Retinal pigment epithelial cell (primary cell): Measurements from ENCODE around the gene MAML1.

Source experiments
- DNase-seq: peaks from one replicate; pipeline ENCODE4 v3.0.0-alpha.2; 2010; ENCODE audit warnings: low read depth
- H3K4me3 ChIP-seq: 2 replicates; pipeline ENCODE4 v1.5.1; 2011; ENCODE audit warnings: mild to moderate bottlenecking, low read length, control low read depth, moderate library complexity
- CTCF ChIP-seq: conservative IDR thresholded peaks from 2 replicates; pipeline ENCODE4 v1.5.1; 2011; ENCODE audit warnings: low read depth, low read length, control low read depth, inconsistent platforms

The MAML1 gene

DNA sequence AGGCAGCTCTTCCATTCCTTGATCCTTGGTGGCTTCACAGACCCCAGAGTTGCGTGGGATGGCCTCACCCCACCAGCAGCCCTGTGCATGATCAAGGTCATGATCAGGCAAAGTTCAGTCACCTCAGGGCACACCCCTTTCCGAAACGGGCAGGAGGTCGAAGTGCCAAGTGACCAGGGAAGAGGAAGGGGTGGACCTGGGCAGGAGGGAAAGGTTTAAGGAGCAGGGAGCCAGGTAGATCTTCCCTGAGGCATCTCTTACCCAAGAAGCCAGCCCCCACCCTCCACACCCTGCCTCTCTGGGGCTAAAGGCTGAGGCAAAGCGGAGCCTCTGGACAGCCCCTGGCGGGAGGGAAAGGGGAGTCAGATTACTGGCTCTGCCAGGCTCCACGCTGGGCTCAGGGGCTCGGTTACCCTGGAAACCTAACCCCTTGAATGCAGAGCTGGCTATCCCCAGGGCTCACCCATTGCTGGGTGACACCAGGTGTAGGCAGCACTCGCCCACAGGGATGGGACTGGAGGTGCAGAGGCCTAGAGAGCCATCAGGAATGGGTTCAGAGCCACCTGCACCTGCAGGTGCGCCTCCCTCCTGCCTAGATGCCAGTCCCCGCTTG, 70.4 kb downstream of the MAML1 start:
- no peak overlapping the region for H3K4me3 ChIP-seq
- no peak for DNase-seq
- TF ChIP-seq CTCF, result peak; percentile 1

GRCh38 chr5:179803651-179804554, 71.3 kb downstream of the MAML1 start:
- no peak for TF ChIP-seq CTCF
- H3K4me3 ChIP-seq, result peak overlapping the region; percentile 8
- no peak for DNase-seq

DNA sequence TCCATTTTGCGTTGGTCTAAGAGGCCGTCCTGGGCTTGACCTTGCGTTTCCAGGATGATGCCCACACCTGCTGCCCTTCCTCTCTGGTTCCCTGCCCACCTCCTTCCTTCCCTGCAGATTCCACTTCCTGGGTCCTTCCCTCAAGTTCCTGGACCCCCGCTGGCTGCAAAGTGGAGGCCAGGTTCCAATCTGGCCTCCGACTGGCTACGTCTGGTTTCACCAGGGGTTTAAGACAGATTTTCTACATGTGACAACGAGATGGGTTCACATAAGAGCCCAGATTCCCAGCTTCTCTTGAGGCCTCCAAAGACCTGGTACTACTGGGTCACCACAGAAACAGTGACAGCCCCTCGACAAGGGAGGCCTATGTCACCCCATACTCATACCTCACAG, 71.9 kb downstream of the MAML1 start:
- peak overlapping the region; percentile 65 for H3K4me3 ChIP-seq
- no peak for DNase-seq
- no peak for TF ChIP-seq CTCF

- no peak for TF ChIP-seq CTCF
- no peak for DNase-seq
- peak overlapping the region; percentile 65 for H3K4me3 ChIP-seq
Observed at GRCh38 chr5:179805070-179805528, 72.5 kb downstream of the MAML1 start.

DNA sequence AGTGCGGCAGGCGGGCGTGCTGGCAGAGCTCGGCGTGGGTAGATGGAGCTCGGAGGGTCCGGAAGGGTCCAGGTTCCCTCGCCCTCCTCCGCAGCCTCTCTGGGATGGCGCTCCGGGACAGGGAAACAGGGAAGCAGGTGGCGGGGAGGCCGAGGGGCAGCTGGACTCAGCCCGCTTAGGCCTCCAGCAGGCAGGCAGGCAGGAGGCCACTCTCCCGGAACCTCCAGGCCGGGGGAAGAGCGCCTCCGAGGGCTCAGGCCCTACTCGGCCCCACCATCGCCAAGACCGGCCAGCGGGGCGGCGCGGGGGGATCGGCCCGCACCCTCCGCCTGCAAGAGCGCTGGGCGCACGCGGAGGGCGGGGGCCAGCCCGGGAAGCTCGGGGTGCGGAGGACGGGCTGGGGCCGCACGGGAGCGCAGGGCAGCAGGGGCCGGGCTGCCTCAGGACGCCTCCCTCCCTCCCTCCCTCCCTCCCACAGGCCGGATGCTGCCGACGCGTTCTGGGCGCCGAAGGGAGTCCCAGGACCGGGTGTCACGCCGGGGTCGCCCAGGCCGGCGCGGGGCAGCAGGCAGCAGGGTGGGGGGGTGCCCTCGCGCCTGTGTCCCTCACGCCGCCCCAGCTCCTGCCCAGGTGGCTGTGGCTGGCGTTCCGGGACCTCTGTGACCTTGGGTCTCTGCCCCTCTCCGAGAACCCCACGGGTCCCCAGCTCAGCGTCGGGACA, 73.1 kb downstream of the MAML1 start:
- peak overlapping the region; percentile 65 for H3K4me3 ChIP-seq
- no peak for DNase-seq
- TF ChIP-seq CTCF, result no peak

- peak within 1 kb of the TSS; percentile 65 for H3K4me3 ChIP-seq
- no peak for TF ChIP-seq CTCF
- no peak for DNase-seq
Observed at GRCh38 chr5:179806250-179807048, 73.8 kb downstream of the MAML1 start, which contains the start of gene MGAT4B. Gene MGAT4B (minus strand): TSS chr5:179806866. CDS start chr5:179806583, 283 bp downstream.
